Measurements from ENCODE around the gene ZNF138.

DNA sequence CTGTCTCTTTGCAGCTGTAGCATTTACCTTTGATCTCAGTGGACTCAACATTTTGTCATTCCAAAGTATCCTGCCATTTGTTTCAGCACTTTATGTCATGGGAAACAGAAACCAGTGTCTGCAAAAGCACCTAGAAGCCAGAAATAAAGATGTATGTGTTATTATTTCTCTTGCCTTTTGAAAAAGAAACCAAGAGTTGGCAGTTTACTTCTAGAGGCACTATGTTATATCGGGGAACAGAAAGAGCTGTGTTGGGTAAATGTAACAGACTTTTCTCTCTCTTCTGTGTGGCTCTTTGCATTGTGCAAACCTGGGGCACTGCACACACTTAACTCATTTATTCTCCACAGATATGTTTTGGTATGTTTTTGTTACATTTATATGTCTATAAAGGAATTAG, 36.7 kb downstream of the ZNF138 start:
- TF ChIP-seq, protein P1, sequence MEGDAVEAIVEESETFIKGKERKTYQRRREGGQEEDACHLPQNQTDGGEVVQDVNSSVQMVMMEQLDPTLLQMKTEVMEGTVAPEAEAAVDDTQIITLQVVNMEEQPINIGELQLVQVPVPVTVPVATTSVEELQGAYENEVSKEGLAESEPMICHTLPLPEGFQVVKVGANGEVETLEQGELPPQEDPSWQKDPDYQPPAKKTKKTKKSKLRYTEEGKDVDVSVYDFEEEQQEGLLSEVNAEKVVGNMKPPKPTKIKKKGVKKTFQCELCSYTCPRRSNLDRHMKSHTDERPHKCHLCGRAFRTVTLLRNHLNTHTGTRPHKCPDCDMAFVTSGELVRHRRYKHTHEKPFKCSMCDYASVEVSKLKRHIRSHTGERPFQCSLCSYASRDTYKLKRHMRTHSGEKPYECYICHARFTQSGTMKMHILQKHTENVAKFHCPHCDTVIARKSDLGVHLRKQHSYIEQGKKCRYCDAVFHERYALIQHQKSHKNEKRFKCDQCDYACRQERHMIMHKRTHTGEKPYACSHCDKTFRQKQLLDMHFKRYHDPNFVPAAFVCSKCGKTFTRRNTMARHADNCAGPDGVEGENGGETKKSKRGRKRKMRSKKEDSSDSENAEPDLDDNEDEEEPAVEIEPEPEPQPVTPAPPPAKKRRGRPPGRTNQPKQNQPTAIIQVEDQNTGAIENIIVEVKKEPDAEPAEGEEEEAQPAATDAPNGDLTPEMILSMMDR (IDR thresholded peaks at IDR 0.05): no peak
- TF ChIP-seq, protein P2, sequence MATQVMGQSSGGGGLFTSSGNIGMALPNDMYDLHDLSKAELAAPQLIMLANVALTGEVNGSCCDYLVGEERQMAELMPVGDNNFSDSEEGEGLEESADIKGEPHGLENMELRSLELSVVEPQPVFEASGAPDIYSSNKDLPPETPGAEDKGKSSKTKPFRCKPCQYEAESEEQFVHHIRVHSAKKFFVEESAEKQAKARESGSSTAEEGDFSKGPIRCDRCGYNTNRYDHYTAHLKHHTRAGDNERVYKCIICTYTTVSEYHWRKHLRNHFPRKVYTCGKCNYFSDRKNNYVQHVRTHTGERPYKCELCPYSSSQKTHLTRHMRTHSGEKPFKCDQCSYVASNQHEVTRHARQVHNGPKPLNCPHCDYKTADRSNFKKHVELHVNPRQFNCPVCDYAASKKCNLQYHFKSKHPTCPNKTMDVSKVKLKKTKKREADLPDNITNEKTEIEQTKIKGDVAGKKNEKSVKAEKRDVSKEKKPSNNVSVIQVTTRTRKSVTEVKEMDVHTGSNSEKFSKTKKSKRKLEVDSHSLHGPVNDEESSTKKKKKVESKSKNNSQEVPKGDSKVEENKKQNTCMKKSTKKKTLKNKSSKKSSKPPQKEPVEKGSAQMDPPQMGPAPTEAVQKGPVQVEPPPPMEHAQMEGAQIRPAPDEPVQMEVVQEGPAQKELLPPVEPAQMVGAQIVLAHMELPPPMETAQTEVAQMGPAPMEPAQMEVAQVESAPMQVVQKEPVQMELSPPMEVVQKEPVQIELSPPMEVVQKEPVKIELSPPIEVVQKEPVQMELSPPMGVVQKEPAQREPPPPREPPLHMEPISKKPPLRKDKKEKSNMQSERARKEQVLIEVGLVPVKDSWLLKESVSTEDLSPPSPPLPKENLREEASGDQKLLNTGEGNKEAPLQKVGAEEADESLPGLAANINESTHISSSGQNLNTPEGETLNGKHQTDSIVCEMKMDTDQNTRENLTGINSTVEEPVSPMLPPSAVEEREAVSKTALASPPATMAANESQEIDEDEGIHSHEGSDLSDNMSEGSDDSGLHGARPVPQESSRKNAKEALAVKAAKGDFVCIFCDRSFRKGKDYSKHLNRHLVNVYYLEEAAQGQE (IDR thresholded peaks at IDR 0.05; ENCODE audit: insufficient read depth in 1 of 2, low read depth in 2 of 2, low read length in 1 of 2): no peak
- TF ChIP-seq TCF7L2 (IDR thresholded peaks at IDR 0.05; ENCODE audit: low read depth, low read length) (no peak), SIN3A (IDR thresholded peaks at IDR 0.05; ENCODE audit: borderline replicate concordance, insufficient read depth, low read depth, low read length) (no peak)

Data from Panc1 (cell line).